Measurements from ENCODE around the gene TEX28.
"Not testable (repeated sequence)": the region's sequence is repeated elsewhere in the genome, so short reads cannot be mapped to it uniquely, and the experiment has no call there.

Gene TEX28

DNA sequence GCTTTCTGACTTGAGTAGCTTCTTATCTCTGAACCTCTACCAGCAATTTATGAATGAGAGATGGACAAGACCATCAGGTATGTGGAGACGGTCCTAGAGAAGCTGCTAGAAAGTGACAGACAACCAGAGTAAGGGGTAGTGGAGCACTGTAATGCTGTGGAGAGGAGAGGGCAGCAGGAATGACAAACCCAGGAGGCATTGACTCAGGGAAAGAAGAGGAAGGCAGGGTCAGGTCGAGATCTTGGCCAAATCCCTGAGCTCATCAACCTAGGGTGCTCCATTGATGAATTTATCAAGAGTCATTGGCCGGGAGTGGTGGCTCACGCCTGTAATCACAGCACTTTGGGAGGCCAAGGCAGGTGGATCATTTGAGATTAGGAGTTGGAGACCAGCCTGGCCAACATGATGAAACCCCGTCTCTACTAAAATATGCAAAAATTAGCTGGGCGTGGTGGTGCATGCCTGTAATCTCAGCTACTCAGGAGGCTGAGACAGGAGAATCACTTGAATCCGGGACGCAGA lies 54.9 kb downstream of the TEX28 start:
- DNase-seq, result not testable (repeated sequence)

GRCh38 chrX:154238939-154239559 lies 55.9 kb downstream of the TEX28 start:
- not testable (repeated sequence) for DNase-seq

- DNase-seq, result not testable (repeated sequence)
Measured at GRCh38 chrX:154233620-154234019, 61.3 kb downstream of the TEX28 start.

- not testable (repeated sequence) for DNase-seq
Measured at GRCh38 chrX:154231443-154231842, 63.5 kb downstream of the TEX28 start.

DNA sequence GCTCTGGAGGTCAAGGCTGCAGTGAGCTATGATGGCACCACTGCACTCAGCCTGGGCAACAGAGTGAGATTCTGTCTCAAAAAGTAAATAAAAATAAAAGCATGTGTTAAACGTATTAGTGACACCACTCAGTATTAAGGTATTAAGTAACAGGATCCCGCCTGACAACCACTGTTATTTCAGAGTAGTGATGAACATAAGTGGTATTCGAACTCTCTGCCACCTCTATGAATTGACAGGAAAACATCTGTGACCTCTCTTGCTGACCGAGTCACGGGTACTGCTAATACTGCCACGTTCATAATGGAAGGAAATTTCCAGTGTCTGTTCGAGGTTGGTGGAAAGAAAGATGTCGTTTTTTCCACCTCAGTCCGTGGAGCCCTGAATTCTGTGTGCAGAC lies 68.2 kb downstream of the TEX28 start:
- not testable (repeated sequence) for DNase-seq

GRCh38 chrX:154225292-154225691 lies 69.6 kb downstream of the TEX28 start:
- not testable (repeated sequence) for DNase-seq

Data from stimulated activated naive CD4-positive, alpha-beta T cell treated with Interleukin-2 at 50 U/mL for 16 hours (primary cell).